GM18858 (cell line): ENCODE data around the gene TFG.

Experiments used
- ATAC-seq: cut with Tn5 transposase; IDR thresholded peaks from one replicate; pipeline ENCODE4 v1.9.1; 2021; ENCODE audit not compliant: unreplicated experiment

Gene TFG

GRCh38 chr3:100753846-100754245 lies 44.6 kb downstream of the TFG start:
- ATAC-seq, result no peak

- no peak for ATAC-seq
Observed at GRCh38 chr3:100754563-100755334, 45.5 kb downstream of the TFG start.

- ATAC-seq, result no peak
Observed at GRCh38 chr3:100756441-100756840, 47.1 kb downstream of the TFG start.

- no peak for ATAC-seq
Observed at GRCh38 chr3:100759159-100759558, 49.9 kb downstream of the TFG start.

- no peak for ATAC-seq
Observed at GRCh38 chr3:100759950-100760349, 50.7 kb downstream of the TFG start.

GRCh38 chr3:100760377-100760776 lies 51.1 kb downstream of the TFG start:
- no peak for ATAC-seq

GRCh38 chr3:100761211-100761942 lies 52.1 kb downstream of the TFG start:
- ATAC-seq, result peak; percentile 71

GRCh38 chr3:100761951-100762350 lies 52.7 kb downstream of the TFG start:
- ATAC-seq, result no peak

- no peak for ATAC-seq
Observed at GRCh38 chr3:100765437-100765975, 56.2 kb downstream of the TFG start.

GRCh38 chr3:100766069-100766468 lies 56.8 kb downstream of the TFG start:
- no peak for ATAC-seq

- no peak for ATAC-seq
Observed at GRCh38 chr3:100769693-100770092, 60.4 kb downstream of the TFG start.

- no peak for ATAC-seq
Observed at GRCh38 chr3:100775226-100775625, 65.9 kb downstream of the TFG start.

- no peak for ATAC-seq
Observed at GRCh38 chr3:100775669-100776068, 66.4 kb downstream of the TFG start.

- ATAC-seq, result no peak
Observed at GRCh38 chr3:100776097-100776729, 66.9 kb downstream of the TFG start.

- no peak for ATAC-seq
Observed at GRCh38 chr3:100776746-100777145, 67.5 kb downstream of the TFG start.

GRCh38 chr3:100777271-100777670 lies 68.0 kb downstream of the TFG start:
- ATAC-seq, result no peak

GRCh38 chr3:100779480-100779879 lies 70.2 kb downstream of the TFG start:
- ATAC-seq, result no peak

- no peak for ATAC-seq
Observed at GRCh38 chr3:100780071-100780622, 70.9 kb downstream of the TFG start.

GRCh38 chr3:100781301-100781700 lies 72.0 kb downstream of the TFG start:
- ATAC-seq, result no peak

GRCh38 chr3:100782348-100782747 lies 73.1 kb downstream of the TFG start:
- no peak for ATAC-seq

- no peak for ATAC-seq
Observed at GRCh38 chr3:100782906-100783305, 73.6 kb downstream of the TFG start.
